ENCODE measurements around the gene PAPPA. TPM values are rescaled to one million over a fixed set of nuclear protein-coding genes. Genes with fewer than 3 reads are reported as not detected.

The PAPPA gene
- total RNA-seq, 4 donors from 2014 or later, result 9.6 to 35.3 (median 14.9) TPM

- DNase-seq (ENCODE audit: low spot score), result no peak
- ATAC-seq (ENCODE audit: low FRiP score), result no peak
- TF ChIP-seq, protein P1, sequence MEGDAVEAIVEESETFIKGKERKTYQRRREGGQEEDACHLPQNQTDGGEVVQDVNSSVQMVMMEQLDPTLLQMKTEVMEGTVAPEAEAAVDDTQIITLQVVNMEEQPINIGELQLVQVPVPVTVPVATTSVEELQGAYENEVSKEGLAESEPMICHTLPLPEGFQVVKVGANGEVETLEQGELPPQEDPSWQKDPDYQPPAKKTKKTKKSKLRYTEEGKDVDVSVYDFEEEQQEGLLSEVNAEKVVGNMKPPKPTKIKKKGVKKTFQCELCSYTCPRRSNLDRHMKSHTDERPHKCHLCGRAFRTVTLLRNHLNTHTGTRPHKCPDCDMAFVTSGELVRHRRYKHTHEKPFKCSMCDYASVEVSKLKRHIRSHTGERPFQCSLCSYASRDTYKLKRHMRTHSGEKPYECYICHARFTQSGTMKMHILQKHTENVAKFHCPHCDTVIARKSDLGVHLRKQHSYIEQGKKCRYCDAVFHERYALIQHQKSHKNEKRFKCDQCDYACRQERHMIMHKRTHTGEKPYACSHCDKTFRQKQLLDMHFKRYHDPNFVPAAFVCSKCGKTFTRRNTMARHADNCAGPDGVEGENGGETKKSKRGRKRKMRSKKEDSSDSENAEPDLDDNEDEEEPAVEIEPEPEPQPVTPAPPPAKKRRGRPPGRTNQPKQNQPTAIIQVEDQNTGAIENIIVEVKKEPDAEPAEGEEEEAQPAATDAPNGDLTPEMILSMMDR (IDR thresholded peaks at IDR 0.05), result no peak
Measured at GRCh38 chr9:116442528-116442927, 288.9 kb downstream of the PAPPA start.

GRCh38 chr9:116447934-116448333 lies 294.3 kb downstream of the PAPPA start:
- TF ChIP-seq, protein P1 (IDR thresholded peaks at IDR 0.05), result no peak
- no peak for DNase-seq (ENCODE audit: low spot score)
- no peak for ATAC-seq (ENCODE audit: low FRiP score)

DNA sequence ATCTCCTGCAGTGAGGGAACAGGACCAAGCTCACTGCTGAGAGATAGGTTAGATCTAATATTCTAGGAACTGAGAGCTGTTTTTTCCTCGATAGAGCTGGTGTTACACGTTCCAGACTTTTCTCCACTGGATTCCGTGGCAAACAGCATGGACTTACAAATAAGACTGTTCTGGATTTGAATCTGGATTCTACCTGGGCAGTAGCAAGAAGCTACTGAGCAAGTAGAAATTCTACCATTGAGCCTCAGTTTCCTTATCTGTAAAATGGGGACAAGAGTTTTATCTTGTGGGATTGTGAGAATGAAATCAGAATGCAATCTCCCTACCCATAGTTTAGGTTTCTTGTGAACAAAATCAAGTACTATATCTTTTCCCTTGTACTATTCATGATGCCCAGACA lies 294.8 kb downstream of the PAPPA start:
- ATAC-seq (ENCODE audit: low FRiP score) (no peak), DNase-seq (ENCODE audit: low spot score) (no peak)
- TF ChIP-seq, protein P1 (IDR thresholded peaks at IDR 0.05), result no peak

DNA sequence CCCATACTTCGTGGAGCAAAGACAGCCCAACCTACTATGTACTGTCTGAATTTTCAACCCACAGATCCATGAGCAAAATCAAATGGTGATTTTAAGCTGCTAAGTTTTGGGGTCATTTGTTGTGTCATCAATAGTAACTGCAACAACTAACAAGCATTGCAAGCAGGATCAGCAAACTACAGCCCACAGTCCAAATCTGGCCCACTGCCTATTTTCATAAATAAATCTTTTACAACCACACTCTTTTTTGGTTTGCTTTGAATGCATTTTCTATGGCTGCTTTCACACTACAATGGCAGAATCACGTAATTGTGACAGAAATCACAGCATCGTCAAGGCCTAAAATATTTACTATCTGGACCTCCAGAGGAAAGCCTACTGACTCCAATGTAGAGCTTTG lies 296.4 kb downstream of the PAPPA start:
- ATAC-seq (ENCODE audit: low FRiP score) (no peak), DNase-seq (ENCODE audit: low spot score) (no peak)
- TF ChIP-seq, protein P1 (IDR thresholded peaks at IDR 0.05), result no peak

DNA sequence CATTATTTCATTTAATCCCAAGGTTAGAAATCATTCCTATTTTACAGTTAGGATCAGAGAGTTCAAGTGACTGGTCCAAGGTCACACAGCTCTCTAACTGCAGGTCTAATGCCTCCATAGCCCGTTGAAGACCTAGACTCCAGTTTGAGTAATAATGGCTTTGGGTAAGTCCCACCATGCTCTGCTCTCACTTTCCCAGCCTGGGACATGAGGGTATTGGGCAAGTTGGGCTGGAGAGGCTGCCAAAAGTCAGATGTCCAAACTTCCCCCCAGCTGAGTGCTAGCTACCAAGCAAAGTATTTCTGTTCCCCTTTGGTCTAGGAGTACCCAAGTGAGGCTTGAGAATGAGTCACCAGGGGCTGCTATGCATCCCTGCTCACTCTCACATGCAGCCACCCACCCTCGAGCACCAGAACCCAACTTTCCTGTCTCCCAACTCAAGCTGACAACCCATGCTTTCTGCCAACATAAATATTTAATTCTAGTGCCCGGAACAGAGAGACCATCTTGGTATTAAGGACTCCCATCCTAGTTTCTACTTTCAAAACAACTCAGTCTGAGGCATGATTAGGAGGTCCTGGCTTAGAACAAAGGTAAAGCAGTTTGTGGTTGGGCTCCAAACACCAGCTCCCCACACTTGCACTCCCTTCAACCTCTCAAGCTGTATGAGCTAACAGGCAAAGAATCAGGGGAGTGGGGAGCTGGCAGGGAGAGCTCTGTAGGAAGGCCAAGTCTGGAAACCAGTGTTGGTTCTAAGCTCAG lies 297.0 kb downstream of the PAPPA start:
- ATAC-seq (ENCODE audit: low FRiP score), result peak; percentile 57
- DNase-seq (ENCODE audit: low spot score), result no peak
- TF ChIP-seq, protein P1 (IDR thresholded peaks at IDR 0.05), result no peak

DNA sequence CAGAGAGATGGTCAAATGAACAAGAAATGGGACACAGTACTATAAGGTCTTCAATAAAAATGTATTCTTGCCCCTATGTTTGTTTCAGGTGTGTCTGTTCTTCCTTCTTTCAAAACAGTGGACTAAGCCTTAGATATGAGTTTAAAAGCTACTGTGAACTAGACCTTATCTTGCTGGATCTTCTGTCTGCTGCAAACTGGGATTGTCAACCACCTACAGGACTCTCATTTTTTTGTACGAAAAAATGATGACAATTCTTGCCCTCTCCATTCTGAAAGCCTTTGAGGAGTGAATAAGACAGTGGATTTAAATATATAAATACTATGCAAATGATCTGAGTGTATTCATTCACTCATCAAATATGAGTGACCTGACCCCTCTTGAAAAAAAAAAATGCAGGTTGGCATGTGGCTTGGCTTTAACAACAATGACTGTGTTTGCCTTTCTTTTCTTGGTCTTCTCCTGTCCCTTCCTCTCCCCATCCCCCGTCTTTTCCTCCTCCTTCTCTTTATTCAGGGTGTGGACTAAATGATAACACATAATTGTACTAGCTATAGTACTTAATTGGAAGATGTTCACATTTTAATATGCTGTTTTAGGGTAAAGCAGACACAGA lies 298.0 kb downstream of the PAPPA start:
- TF ChIP-seq, protein P1 (IDR thresholded peaks at IDR 0.05), result no peak
- no peak for DNase-seq (ENCODE audit: low spot score)
- ATAC-seq (ENCODE audit: low FRiP score), result no peak

All from omental fat pad (tissue), 4 donors.